Ovary (tissue), 3 donors: ENCODE measurements around the gene MAPK8IP3.

ENCODE experiments used
- CTCF ChIP-seq, 3 donors: fragments of 450-650 bp in 2 of 3; fragments of 200-600 bp in 1 of 3; IDR thresholded peaks; one replicate each; pipeline versions ENCODE4 v1.5.1 to v1.8.0; 2016 to 2022; ENCODE audit warnings: antibody characterized with exemption in 3 of 3, mild to moderate bottlenecking in 1 of 3
- EP300 ChIP-seq: sonication (generic); formaldehyde crosslinking; IDR thresholded peaks from one replicate; pipeline ENCODE4 v1.6.1; 2017; ENCODE audit warnings: antibody characterized with exemption
- POLR2A ChIP-seq: fragments of 450-650 bp; IDR thresholded peaks from one replicate; pipeline ENCODE4 v1.6.1; 2017; ENCODE audit warnings: antibody characterized with exemption, mild to moderate bottlenecking, moderate library complexity
- donor health status: DM: no; HTN: no; CAD: no.

DNA sequence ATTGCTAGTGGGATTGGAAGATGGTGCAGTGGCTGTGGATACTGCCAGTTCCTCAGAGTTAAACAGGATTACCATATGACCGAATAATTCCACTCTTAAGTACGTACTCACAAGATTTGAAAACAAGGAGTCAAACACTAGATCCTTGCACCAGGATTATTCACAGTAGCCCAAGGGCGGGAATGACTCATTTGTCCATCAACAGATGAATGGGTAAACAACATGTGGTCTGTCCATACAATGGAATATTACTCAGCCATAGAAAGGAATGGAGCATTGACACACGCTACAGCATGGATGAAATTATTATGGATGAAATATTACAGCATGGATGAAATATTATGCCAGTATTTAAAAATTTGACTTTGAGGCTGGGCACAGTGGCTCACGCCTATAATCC is 9.1 kb upstream of the MAPK8IP3 start:
- TF ChIP-seq CTCF (IDR thresholded peaks at IDR 0.05) (no peak), EP300 (no peak), POLR2A (no peak)
